Stimulated activated CD8-positive, alpha-beta memory T cell treated with anti-CD3 and anti-CD28 coated beads, Interleukin-4, amount 100 ng/mL, for 24 hours (primary cell): ENCODE data around the gene KDELR1.
"Not testable (repeated sequence)": the region's sequence is repeated elsewhere in the genome, so short reads cannot be mapped to it uniquely, and the experiment has no call there.

ENCODE experiments used
- DNase-seq: peaks from one replicate; pipeline ENCODE4 v3.0.0-alpha.2; 2020; ENCODE audit warnings: low read depth

The KDELR1 gene

GRCh38 chr19:48397263-48398101, 6.1 kb upstream of the KDELR1 start:
- no peak for DNase-seq

DNA sequence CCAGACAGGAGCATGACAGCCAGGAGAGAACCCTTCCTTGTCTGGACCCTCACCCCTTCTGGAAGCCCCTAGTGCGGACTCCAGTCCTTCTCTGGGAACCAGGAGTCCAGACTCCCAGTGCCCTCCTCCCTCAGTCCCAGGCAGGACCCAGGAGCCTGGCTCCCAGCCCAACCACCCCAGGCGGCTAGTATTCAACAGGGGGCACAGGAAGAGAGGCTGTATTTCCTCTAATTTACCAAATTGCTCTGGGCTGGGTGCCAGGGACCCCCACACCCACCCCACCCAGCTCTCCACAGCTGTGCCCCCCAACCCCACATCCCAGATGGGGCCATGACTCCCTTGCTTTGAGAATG, 5.4 kb upstream of the KDELR1 start:
- DNase-seq: no peak

DNA sequence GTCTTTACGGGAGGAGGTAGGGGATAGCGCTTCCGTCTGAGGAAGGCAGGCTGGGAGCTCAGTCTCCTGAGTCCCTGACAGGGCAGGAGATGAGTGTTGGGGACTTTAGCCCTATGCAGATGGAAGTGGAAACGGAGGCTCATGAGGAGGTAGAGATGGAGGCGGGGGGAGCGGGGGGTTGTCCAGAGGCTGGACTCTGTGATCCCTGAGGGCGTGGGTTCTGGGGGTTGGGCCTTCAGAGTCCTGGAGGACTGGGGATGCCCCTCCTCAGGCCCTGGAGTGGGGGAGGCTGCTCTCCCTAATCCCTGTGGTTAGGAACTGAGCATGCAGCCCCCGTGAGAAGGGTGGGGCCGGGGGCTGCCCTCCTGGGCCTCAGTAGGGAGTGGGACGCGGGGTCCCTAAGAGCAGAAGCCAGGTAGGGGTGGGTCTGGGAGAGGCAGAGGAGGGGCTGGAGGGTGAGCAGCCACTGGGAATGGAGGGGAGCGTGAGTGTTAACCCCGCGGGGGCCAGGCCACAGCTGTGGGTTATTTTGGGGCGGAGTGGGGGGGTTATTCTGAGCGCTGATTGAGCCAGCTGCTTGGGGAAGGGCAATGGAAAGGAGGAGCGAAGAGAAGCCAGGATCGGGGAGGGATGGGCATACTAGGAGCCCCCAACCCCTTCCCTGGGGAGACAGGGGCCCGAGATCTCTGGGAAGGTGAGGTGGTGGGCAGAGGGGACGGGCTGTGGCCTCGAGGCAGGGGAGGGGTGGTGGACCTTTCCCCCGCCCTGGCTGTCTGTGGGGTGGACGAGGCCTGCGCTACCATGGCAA, 4.9 kb upstream of the KDELR1 start:
- no peak for DNase-seq

DNA sequence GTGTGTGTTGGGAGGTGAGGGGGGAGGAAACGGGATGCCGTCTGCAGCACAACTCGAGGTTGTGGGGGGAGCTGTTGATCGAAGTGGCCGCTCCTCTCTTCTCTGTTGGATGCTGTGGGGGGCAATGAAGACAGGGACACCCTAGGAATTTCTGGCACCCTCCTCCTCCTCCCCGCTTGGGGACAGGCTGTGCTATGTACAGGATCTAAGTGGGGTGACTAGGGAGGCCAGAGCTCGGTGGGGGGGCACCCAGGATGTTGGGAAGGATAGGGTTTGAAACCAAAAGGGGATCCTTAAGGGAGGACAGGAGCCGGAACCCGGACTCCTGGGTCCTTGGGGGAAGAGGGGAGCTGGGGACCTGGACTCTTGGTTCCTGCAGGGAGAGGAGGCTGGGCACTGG, 4.1 kb upstream of the KDELR1 start:
- DNase-seq: no peak

GRCh38 chr19:48395170-48395455, 3.8 kb upstream of the KDELR1 start:
- no peak for DNase-seq

- no peak for DNase-seq
These were observed 3.2 kb upstream of the KDELR1 start for GRCh38 chr19:48394331-48395169.

GRCh38 chr19:48393559-48394330, 2.4 kb upstream of the KDELR1 start, which contains the start of gene GRIN2D:
Gene GRIN2D (plus strand): TSS chr19:48393668. CDS start chr19:48398393, 4,725 bp downstream.
- no peak for DNase-seq

DNA sequence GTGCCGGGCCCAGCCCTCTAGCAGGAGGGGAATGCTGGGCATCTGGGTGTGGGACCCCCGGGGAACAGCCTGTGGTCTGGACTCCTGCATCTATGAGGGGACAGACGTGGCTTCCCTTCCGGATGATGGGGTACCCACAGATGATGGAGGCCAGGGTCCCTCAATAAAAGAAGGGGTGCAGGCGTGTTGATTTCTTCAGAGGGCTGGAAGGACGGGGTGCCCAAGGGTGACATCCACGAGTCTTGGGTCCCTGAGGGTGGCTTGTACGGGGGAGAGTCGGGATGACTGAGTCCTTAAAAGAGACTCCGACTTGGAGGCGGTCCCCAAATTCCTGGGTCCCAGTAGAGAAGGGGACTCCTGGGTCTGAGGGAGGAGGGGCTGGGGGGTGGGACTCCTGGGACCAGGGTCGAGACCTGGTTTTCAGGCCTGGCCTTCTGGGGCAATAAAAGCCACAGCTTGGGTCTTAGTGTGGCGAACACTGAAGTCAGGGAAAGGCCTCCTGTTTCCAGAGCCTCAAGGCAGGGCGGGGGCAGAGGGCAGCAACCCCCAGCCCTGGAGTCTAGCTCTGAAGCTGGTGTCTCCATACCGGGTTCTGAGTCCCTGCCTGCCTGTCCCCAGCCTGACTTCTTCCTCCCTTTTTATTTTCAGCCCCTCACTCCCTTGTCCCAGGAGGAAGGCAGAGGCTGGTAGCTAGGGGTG, 1.7 kb upstream of the KDELR1 start:
- no peak for DNase-seq

- not testable (repeated sequence) for DNase-seq
These were observed 624 bp upstream of the KDELR1 start for GRCh38 chr19:48392006-48392344.

- peak; percentile 47 for DNase-seq
These were observed 907 bp downstream of the KDELR1 start for GRCh38 chr19:48390188-48391099.

GRCh38 chr19:48386981-48387380, 4.4 kb downstream of the KDELR1 start:
- DNase-seq: no peak

DNA sequence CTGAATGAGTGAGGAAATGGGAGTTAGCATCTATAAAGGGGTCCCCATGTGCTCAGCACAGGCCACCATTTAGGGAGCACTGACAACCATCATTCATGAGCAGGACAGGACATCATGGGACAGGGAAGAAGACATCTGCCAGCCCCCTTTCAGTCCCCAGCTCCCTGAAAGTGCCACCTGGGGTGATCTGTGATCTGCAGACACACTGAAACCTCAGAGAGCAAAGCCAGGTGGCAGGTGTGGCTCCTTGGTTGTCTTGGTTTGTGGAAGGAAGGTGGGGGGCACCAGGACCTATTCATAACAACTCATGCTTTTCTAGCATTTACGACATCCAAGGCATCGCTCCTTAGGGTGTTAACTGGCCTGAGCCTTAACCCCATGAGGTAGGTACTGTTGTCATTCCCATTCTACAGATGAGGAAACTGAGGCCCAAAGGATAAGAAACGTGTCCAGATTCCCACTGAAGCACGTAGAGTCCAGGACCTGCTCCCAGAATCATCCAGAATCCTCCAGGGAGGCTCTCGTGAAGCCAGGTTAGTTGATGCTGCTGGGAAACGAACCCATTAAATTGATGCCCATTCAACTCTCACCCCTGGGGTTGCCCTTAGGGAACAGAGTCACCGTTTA, 5.8 kb downstream of the KDELR1 start:
- DNase-seq: no peak

DNA sequence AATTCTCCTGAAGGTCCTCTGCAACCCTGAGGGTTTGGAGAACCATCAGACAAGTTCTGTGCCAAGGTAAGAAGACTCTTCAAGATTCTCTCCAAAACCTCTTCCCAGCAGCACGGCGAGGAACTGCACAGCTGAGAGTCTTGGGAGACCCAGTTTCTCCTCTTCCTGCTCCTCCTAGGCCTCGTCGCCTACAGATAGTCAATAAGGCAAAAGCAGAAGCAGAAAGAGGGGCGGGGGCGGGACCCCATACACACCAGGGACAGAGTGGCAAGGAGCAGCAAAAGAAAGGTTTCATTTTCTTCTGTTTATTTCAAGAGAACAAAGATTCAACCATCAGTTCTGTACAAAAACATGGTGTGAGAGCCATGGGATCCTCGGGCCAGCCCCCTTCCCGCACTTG, 9.1 kb downstream of the KDELR1 start:
- DNase-seq: no peak

DNA sequence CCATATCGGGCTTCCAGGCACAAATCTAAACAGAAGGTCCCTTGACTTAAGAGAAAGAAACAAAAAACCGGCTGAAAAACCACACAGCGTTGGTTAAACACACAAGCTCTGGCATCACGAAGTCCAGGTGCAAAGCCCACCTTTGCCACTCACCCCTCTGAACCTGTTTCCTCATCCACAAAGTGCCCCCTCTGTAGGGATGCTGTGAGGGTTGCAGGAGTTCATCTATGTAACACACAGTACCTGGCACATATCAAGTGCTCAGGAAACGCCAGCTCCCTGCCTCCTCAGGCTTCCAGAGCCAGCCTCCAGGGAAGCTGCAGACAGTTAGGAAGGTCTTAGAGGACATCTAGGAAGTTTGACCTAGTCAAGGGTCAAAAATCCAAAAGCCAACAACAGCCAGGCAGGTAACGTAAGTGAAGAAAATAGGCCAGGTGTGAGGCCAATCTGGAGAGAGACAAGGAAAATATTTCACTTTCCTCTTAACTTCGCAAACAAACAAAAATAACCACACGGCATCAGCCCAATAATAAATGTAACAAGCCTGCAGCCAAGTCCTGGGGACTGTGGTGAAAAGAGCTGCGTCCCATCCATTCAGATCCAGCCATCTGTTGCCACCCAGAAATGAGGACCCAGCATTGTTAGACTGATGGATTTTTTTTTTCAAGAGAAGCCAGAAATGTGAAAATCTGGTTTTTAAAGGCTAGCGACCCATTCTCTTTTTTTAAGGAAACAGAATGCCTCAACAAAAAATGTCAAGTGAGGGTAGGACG, 10.0 kb downstream of the KDELR1 start:
- no peak for DNase-seq

GRCh38 chr19:48379058-48379457, 12.3 kb downstream of the KDELR1 start:
- DNase-seq: no peak

DNA sequence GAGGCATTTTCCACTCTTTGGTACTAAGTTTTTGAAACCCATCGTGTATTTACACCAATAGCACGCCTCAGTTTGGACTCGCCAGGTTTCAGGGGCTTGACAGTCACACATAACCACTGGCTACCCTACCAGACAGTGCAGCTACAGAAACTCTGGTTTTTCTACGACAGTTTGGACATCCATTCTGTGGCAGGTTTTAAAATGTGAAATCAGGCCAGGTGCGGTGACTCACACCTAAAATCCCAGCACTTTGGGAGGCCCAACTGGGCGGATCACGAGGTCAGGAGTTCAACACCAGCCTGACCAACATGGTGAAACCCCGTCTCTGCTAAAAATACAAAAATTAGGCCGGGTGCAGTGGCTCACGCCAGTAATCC, 13.2 kb downstream of the KDELR1 start:
- DNase-seq: no peak

DNA sequence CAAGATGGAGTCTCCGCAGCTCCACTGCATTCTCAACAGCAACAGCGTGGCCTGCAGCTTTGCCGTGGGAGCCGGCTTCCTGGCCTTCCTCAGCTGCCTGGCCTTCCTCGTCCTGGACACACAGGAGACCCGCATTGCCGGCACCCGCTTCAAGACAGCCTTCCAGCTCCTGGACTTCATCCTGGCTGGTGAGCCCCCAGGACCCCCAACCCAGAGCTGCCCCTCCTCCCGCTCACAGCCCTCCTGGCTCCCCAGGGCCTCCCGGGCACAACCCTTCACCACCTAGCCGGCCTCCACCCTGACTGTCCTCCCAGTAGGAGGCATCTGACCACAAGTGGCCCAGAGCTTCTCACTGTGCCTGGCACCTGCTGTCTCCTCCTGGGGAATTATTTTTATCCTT, 17.8 kb downstream of the KDELR1 start:
- no peak for DNase-seq

GRCh38 chr19:48372904-48373303, 18.4 kb downstream of the KDELR1 start:
- DNase-seq: no peak

DNA sequence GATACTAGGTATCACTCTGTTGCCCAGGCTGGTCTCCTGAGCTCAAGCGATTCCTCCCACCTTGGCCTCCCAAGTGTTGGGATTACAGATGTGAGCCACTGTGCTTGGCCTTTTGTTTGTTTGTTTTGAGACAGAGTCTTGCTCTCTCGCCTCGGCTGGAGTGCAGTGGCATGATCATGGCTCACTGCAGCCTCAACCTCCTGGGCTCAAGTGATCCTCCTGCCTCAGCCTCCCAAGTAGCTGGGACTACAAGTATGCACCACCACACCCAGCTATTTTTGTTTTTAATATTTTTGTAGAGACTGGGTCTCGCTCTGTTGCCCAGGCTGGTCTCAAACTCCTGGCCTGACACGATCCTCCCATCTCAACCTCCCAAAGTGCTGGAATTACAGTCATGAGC, 19.6 kb downstream of the KDELR1 start:
- DNase-seq: not testable (repeated sequence)
